ENCODE data around the gene LSS.
"Not testable (repeated sequence)": the region's sequence is repeated elsewhere in the genome, so short reads cannot be mapped to it uniquely, and the experiment has no call there.

The LSS gene

GRCh38 chr21:46151261-46151988 lies 77.1 kb downstream of the LSS start:
- DNase-seq, result no peak

- no peak for DNase-seq
These were observed 78.0 kb downstream of the LSS start for GRCh38 chr21:46150491-46151121.

- no peak for DNase-seq
These were observed 78.5 kb downstream of the LSS start for GRCh38 chr21:46150073-46150472.

DNA sequence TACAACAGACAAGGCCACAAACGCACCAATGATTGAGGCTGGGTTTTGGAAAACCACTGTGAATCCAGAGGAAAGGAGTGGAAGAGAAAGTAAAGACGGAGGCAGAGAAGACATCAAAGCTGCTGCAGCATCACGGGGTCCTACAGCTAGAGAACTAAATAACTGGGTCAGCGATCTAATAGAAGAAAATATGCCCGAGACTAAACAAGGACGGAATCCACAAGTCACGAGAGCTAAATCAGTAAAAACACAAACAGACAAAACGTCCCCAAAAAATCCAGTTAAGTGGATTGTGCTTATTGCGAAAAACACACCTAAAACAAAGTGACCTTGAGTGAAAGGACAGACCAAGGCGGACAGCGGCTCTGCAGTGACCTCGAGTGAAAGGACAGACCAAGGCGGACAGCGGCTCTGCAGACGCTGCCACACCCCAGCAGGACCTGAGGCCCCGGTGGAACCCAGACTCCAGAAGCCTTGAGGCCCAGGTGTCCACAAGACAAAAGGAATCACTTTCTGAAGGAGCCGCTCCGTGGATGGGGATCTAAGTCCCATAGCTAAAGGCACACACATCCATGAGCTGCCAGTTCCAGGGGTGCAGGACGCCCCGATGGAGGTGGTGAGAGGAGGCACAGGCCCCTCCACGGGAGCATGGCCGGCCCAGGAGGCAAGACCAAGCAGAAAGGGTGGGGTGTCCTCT lies 79.2 kb downstream of the LSS start:
- no peak for DNase-seq

DNA sequence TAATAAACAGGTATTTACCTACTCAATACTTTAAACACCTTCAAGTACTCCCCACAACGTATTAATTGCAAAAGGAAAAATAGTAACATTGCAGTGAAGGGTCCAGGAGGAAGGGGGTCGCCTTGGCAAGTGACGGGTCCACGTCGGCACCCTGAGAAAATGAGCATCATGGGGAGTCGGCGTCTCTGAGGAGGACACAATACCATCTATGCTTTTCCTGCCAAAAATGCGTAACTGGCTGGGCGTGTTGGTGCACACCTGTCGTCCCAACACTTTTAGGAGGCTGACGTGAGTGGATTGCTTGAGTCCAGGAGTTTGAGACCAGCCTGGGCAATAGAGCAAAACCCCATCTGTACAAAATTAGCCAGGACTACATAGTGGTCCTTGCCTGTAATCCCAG lies 80.5 kb downstream of the LSS start:
- DNase-seq, result no peak

GRCh38 chr21:46147429-46147828 lies 81.1 kb downstream of the LSS start:
- not testable (repeated sequence) for DNase-seq

DNA sequence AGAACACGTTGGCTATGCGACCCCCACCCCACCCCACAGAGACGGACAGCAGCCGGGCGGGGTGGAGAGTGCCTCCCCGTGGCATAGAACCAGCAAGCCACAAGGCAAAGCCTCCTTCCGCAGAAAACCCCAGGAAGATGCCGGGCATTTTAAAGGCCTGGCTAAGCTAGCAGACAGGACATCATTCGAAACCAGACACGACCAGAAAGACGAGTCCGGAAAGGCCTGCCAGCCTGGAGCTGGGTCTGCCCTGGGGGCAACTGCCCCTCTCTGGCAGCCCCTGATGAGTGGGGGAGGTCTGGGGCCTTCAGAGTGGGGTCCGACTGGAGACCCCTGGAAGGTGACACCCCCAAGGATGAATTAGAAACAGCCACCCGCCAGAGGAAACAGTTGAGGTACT lies 81.7 kb downstream of the LSS start:
- DNase-seq, result no peak

GRCh38 chr21:46145840-46146691 lies 82.5 kb downstream of the LSS start:
- no peak for DNase-seq

GRCh38 chr21:46145159-46145839 lies 83.3 kb downstream of the LSS start:
- no peak for DNase-seq

GRCh38 chr21:46144464-46145070 lies 84.0 kb downstream of the LSS start:
- DNase-seq, result no peak

DNA sequence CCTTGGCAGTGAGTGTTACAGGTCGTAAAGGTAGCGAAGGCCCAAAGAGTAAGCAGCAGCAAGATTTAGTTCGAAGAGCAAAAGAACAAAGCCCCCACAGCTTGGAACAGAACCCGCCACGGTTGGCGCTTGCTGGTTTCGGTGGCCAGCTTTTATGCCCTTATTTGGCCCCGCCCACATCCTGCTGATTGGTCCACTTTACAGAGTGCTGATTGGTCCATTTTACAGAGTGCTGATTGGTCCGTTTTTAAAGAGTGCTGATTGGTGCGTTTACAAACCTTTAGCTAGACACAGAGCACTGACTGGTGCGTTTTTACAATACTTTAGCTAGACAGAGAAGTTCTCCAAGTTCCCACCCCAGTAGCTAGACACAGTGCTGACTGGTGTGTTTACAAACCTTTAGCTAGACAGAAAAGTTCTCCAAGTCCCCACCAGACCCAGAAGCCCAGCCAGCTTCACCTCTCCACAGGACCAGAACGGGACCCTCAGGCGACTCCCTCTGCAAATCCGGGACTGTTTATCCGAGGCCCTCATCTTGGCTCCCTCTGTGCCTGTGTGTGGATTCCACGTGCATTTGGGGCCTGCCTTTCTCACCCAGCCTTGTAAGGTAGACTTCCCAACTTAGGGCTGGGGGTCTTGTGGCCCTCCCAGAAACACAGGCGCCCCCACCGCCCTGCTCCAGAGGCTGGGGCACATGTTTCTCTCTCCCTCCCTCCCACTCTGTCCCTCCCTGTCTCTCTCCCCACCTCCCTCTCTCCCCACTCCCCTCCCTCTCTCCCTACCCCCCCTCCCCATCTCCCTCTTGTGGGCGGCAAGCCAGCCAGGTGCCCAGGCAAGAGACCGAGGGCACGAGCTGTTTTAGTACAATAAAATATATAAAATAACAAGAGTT lies 85.7 kb downstream of the LSS start:
- no peak for DNase-seq

- DNase-seq, result no peak
These were observed 86.6 kb downstream of the LSS start for GRCh38 chr21:46141767-46142581.

DNA sequence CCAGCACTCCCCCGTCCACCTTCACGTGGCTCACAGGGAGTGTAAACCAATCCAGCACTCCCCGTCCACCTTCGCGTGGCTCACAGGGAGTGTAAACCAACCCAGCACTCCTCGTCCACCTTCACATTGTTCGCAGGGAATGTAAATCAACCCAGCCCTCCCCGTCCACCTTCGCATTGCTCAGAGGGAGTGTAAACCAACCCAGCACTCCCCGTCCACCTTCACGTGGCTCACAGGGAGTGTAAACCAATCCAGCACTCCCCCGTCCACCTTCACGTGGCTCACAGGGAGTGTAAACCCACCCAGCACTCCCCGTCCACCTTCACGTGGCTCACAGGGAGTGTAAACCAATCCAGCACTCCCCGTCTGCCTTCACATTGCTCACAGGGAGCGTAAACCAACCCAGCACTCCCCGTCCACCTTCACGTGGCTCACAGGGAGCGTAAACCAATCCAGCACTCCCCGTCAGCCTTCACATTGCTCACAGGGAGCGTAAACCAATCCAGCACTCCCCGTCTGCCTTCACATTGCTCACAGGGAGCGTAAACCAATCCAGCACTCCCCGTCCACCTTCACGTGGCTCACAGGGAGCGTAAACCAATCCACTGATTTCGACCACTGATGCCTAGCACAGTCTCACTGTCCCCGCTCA lies 88.1 kb downstream of the LSS start:
- not testable (repeated sequence) for DNase-seq

- DNase-seq, result no peak
These were observed 88.9 kb downstream of the LSS start for GRCh38 chr21:46139686-46140085.

DNA sequence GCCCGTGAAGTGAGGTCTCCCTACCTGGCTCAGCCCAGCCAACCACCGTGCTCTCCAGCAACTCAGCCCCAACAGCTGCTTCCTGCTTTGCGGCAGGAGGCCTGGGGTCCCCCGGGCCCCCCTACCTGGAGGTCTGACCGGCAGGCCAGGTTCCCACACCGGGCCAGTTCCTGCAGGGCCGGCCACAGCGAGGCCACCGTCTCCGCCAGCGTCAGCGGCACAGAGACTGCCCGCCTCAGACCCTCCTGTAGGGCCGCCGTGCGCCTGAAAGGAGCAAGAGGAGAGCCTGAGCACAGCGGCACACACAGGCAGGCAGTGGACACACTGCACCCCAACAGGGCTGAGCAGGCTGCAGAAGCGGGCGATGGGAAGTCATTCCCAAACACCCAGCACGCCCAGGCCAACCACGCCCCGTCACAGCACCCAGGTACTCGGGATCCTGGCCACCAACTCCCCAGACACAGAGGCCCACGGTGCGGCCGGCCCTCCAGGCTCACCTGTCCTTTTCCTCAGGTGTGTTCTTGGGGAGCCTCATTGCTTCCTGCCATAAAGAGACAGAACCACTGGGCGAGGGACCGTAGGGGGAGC lies 90.1 kb downstream of the LSS start:
- no peak for DNase-seq
